HUES64 (cell line): Measurements from ENCODE around the gene NBPF15. TPM values are rescaled to one million over a fixed set of nuclear protein-coding genes. Genes with fewer than 3 reads are reported as not detected.
"Not testable (repeated sequence)": the region's sequence is repeated elsewhere in the genome, so short reads cannot be mapped to it uniquely, and the experiment has no call there.

ENCODE experiments used
- H3K27ac ChIP-seq: 2 replicates; pipeline ENCODE4 v1.7.0; 2013; ENCODE audit warnings: low read depth, low read length, inconsistent platforms
- H3K27me3 ChIP-seq: 2 replicates; pipeline ENCODE4 v1.6.1; 2013; ENCODE audit warnings: mild to moderate bottlenecking, low read length; ENCODE audit not compliant: insufficient read depth
- H3K36me3 ChIP-seq: 2 replicates; pipeline ENCODE4 v1.6.1; 2013; ENCODE audit warnings: mild to moderate bottlenecking, low read length; ENCODE audit not compliant: insufficient read depth
- H3K4me1 ChIP-seq: 2 replicates; pipeline ENCODE4 v1.6.1; 2013; ENCODE audit warnings: mild to moderate bottlenecking, low read length, moderate library complexity; ENCODE audit not compliant: insufficient read depth
- H3K4me3 ChIP-seq: 2 replicates; pipeline ENCODE4 v1.5.1; 2013; ENCODE audit warnings: mild to moderate bottlenecking, low read length, moderate library complexity
- H3K9ac ChIP-seq: 2 replicates; pipeline ENCODE4 v1.6.1; 2013; ENCODE audit warnings: mild to moderate bottlenecking, low read depth, low read length
- H3K9me3 ChIP-seq: 2 replicates; pipeline ENCODE4 v1.6.1; 2013; ENCODE audit warnings: low read depth, low read length; ENCODE audit not compliant: insufficient read depth
- WGBS: fragments of 150-250, 120-280 bp; methylation state at CpG from one replicate; pipeline ENCODE4 v1.1.7; 2013; ENCODE audit warnings: missing lambda C conversion rate; 5-methylcytosine and 5-hydroxymethylcytosine counted together
- polyA plus RNA-seq, 2 experiments: library from polyadenylated mRNA; stranded (reverse); fragments of 50-300 nt; gene quantifications; one replicate each; pipeline ENCODE4 v1.2.3, GENCODE V29; 2013

Gene NBPF15, protein sequence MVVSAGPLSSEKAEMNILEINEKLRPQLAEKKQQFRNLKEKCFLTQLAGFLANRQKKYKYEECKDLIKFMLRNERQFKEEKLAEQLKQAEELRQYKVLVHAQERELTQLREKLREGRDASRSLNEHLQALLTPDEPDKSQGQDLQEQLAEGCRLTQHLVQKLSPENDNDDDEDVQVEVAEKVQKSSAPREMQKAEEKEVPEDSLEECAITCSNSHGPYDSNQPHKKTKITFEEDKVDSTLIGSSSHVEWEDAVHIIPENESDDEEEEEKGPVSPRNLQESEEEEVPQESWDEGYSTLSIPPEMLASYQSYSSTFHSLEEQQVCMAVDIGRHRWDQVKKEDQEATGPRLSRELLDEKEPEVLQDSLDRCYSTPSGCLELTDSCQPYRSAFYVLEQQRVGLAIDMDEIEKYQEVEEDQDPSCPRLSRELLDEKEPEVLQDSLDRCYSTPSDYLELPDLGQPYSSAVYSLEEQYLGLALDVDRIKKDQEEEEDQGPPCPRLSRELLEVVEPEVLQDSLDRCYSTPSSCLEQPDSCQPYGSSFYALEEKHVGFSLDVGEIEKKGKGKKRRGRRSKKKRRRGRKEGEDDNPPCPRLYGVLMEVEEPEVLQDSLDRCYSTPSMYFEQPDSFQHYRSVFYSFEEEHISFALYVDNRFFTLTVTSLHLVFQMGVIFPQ
- polyA plus RNA-seq (2013, experiment 1 of 2), result 11.3 TPM
- 15.8 TPM for polyA plus RNA-seq (2013, experiment 2 of 2)

GRCh38 chr1:144461136-144461759 lies at the start of gene NBPF15:
Gene NBPF15 (minus strand): TSS chr1:144461669. CDS start chr1:144440003, 21,666 bp downstream.
- WGBS, result 0% methylated on average over 43 of the region's 71 CpGs
- not testable (repeated sequence) for H3K9me3 ChIP-seq, H3K9ac ChIP-seq, H3K4me1 ChIP-seq, H3K36me3 ChIP-seq, H3K27ac ChIP-seq
- H3K4me3 ChIP-seq, result peak within 1 kb of the TSS; percentile 66
- H3K27me3 ChIP-seq, result peaks cover 16% of the 10 kb centered on the region

DNA sequence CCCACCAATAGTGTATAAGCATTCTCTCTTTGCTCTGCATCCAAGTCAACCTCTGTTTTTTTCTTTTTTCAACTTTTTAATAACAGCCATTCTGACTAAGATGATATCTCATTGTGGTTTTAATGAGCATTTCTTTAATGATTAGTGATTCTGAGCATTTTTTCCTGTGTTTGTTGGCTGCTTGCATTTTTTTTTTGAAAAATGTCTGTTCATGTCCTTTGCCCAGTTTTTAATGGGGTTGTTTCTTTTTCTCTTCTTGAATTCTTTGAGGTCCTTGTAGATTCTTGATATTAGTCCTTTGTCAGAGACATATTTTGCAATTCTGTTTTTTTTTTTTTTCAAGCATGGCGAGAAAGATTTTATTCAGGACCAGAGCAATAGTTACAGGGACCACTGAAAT lies 35.0 kb upstream of the NBPF15 start:
- WGBS, result no CpG with 5 or more reads among the region's 1 CpG
- H3K27me3 ChIP-seq, H3K4me1 ChIP-seq, H3K27ac ChIP-seq, H3K9ac ChIP-seq, H3K4me3 ChIP-seq, H3K9me3 ChIP-seq, H3K36me3 ChIP-seq: not testable (repeated sequence)

- H3K9ac ChIP-seq, H3K27ac ChIP-seq, H3K4me3 ChIP-seq, H3K9me3 ChIP-seq, H3K4me1 ChIP-seq, H3K27me3 ChIP-seq, H3K36me3 ChIP-seq: not testable (repeated sequence)
- WGBS, result 74% methylated on average over 3 of the region's 4 CpGs
These were observed 32.7 kb upstream of the NBPF15 start for GRCh38 chr1:144494130-144494529.

- WGBS, result 20% methylated on average over 9 of the region's 18 CpGs
- peak overlapping the region; percentile 47 for H3K4me3 ChIP-seq
These were observed 28.9 kb upstream of the NBPF15 start for GRCh38 chr1:144490394-144490793.

GRCh38 chr1:144487002-144487401 lies 25.5 kb upstream of the NBPF15 start:
- not testable (repeated sequence) for H3K9ac ChIP-seq, H3K9me3 ChIP-seq, H3K36me3 ChIP-seq, H3K27ac ChIP-seq, H3K27me3 ChIP-seq, H3K4me1 ChIP-seq, H3K4me3 ChIP-seq
- 67% methylated on average over 1 of the region's 2 CpGs for WGBS

More at GRCh38 chr1:144490394-144490793, 28.9 kb upstream of the NBPF15 start:
- H3K36me3 ChIP-seq, H3K4me1 ChIP-seq, H3K9me3 ChIP-seq, H3K27me3 ChIP-seq, H3K27ac ChIP-seq, H3K9ac ChIP-seq: not testable (repeated sequence)

DNA sequence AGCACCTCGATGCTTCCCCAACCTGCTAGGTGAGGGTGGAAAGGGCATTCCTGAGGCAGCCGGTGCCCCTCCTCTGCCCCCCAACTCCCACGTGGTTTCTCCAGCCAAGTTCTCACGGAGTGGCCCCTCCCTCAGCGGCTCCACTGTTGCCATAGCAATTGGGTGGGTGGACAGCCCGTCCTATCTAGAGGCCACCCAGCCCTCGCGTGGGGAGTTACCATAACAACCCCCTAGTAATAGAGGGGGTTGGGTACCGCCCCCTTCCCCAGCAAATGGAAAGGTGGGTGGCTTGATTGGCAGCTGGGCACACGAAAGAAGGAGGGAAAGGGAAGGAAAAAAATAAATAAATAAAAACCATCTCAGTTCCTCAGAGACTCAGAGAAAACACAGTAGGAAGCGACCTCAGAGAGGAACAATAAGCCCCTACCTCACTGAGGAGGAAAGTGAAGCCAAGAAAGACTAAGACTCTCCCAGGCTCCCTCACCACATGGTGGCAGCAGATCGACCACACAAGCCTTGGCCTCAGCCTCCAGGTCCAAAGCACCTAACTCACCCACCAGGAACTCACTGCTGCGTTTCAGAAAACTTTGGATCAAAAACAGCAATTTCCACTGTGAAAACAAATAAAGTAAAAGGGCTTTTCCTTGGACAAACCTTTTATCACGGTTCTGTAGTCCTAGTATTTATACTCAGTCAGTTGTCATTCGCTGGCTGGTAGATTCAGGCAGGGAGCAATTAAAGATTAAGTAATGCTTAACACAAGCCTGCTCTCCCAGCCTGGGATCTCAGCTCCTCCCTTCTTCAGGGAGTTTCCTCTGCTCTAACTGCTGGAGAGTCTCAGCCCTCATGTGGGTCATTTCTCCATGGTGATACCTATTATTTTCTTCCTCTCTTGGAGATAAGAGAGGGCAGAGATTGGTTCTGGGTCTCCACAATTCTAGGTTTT lies 23.9 kb upstream of the NBPF15 start:
- not testable (repeated sequence) for H3K4me3 ChIP-seq, H3K27ac ChIP-seq, H3K9me3 ChIP-seq, H3K4me1 ChIP-seq, H3K36me3 ChIP-seq, H3K27me3 ChIP-seq, H3K9ac ChIP-seq
- no CpG with 5 or more reads among the region's 15 CpGs for WGBS

DNA sequence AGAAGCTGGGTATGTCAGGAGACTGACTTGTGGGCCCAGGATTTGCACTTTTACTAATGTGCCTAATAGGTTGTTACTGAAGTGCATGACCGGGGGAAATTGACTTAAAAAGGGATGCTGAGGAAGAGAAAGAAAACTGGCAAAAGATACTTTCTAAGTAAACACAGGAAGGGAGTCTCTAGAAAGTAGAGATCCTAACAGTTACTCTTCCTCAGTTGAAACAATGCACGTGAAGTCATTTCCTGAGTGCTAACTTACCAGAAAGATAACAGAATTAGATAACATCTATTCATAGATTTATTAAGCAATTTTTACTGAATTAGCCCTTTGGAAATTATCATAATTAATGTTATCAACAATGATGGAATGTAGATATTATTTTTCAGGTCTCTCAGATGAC lies 12.4 kb upstream of the NBPF15 start:
- H3K27ac ChIP-seq, H3K36me3 ChIP-seq: not testable (repeated sequence)
- WGBS, result no CpG with 5 or more reads among the region's 2 CpGs

DNA sequence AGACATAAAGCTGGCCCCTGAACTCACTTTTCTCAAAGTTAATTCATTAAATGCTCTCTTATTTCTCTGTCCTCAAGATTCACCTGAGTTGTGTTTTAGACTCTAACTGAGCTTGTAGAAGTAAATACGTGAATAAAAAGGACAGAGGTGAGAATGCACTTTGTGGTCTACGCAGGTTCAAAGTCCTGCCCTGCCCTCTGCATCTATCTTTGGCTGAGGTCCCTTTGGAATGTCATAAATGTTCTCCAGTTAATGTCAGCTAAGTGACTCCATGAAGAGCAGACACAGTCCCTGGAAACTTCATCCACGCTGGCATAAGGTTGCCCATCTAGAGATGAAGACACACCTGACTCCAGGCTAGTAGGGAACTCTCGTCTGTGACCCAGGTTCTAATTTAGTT lies 10.0 kb upstream of the NBPF15 start:
- not testable (repeated sequence) for H3K9ac ChIP-seq, H3K27ac ChIP-seq, H3K4me1 ChIP-seq, H3K9me3 ChIP-seq, H3K36me3 ChIP-seq, H3K4me3 ChIP-seq
- WGBS, result 100% methylated on average over 2 of the region's 4 CpGs
- H3K27me3 ChIP-seq, result peaks cover 13% of the 10 kb centered on the region

More for the DNA sequence above, 12.4 kb upstream of the NBPF15 start:
- H3K4me1 ChIP-seq, H3K9ac ChIP-seq, H3K9me3 ChIP-seq, H3K27me3 ChIP-seq, H3K4me3 ChIP-seq: not testable (repeated sequence)

GRCh38 chr1:144461778-144462177 lies 309 bp upstream of the NBPF15 start:
- not testable (repeated sequence) for H3K4me1 ChIP-seq, H3K9ac ChIP-seq, H3K36me3 ChIP-seq, H3K9me3 ChIP-seq, H3K27ac ChIP-seq
- H3K4me3 ChIP-seq, result peak overlapping the region; percentile 66
- peaks cover 18% of the 10 kb centered on the region for H3K27me3 ChIP-seq
- WGBS, result no CpG with 5 or more reads among the region's 17 CpGs

- peaks cover 16% of the 10 kb centered on the region for H3K27me3 ChIP-seq
- 10% methylated on average over 4 of the region's 15 CpGs for WGBS
- H3K9ac ChIP-seq, H3K27ac ChIP-seq, H3K4me1 ChIP-seq, H3K36me3 ChIP-seq, H3K9me3 ChIP-seq: not testable (repeated sequence)
- peak overlapping the region; percentile 66 for H3K4me3 ChIP-seq
These were observed 783 bp downstream of the NBPF15 start for GRCh38 chr1:144460686-144461085.
